Left forelimb (tissue), 1 donor: ENCODE data around the gene PROSER2.
"Not testable (repeated sequence)": the region's sequence is repeated elsewhere in the genome, so short reads cannot be mapped to it uniquely, and the experiment has no call there.

Source experiments
- DNase-seq: peaks from one replicate; pipeline ENCODE4 v3.0.0-alpha.2; 2018; ENCODE audit warnings: low spot score

The PROSER2 gene

GRCh38 chr10:11837372-11838161 lies 14.4 kb downstream of the PROSER2 start:
- DNase-seq = no peak

- DNase-seq = no peak
These were observed 15.2 kb downstream of the PROSER2 start for GRCh38 chr10:11838298-11838852.

GRCh38 chr10:11841375-11841774 lies 18.2 kb downstream of the PROSER2 start:
- no peak for DNase-seq

- no peak for DNase-seq
These were observed 19.3 kb downstream of the PROSER2 start for GRCh38 chr10:11842411-11842810.

- DNase-seq = no peak
These were observed 22.0 kb downstream of the PROSER2 start for GRCh38 chr10:11845113-11845512.

GRCh38 chr10:11846542-11846941 lies 23.4 kb downstream of the PROSER2 start:
- DNase-seq = no peak

- no peak for DNase-seq
These were observed 26.1 kb downstream of the PROSER2 start for GRCh38 chr10:11849277-11849676.

- no peak for DNase-seq
These were observed 26.8 kb downstream of the PROSER2 start for GRCh38 chr10:11849911-11850310.

GRCh38 chr10:11851910-11852309 lies 28.8 kb downstream of the PROSER2 start:
- no peak for DNase-seq

GRCh38 chr10:11852637-11853036 lies 29.5 kb downstream of the PROSER2 start:
- DNase-seq = not testable (repeated sequence)

GRCh38 chr10:11853468-11853867 lies 30.3 kb downstream of the PROSER2 start:
- DNase-seq = no peak

- DNase-seq = no peak
These were observed 31.1 kb downstream of the PROSER2 start for GRCh38 chr10:11854301-11854700.

- DNase-seq = no peak
These were observed 32.9 kb downstream of the PROSER2 start for GRCh38 chr10:11856089-11856488.

GRCh38 chr10:11856678-11857077 lies 33.5 kb downstream of the PROSER2 start:
- DNase-seq = no peak

GRCh38 chr10:11858093-11858492 lies 34.9 kb downstream of the PROSER2 start:
- no peak for DNase-seq

- no peak for DNase-seq
These were observed 38.2 kb downstream of the PROSER2 start for GRCh38 chr10:11861341-11861740.

GRCh38 chr10:11861811-11862428 lies 38.8 kb downstream of the PROSER2 start:
- no peak for DNase-seq

- DNase-seq = no peak
These were observed 40.4 kb downstream of the PROSER2 start for GRCh38 chr10:11863353-11864109.

- DNase-seq = no peak
These were observed 41.6 kb downstream of the PROSER2 start for GRCh38 chr10:11864727-11865126.

- DNase-seq = no peak
These were observed 42.4 kb downstream of the PROSER2 start for GRCh38 chr10:11865561-11865960.

GRCh38 chr10:11866199-11866925 lies 43.2 kb downstream of the PROSER2 start:
- DNase-seq = no peak

GRCh38 chr10:11869219-11869618 lies 46.1 kb downstream of the PROSER2 start:
- DNase-seq = no peak
